Mesodermal cell (in vitro differentiated cells): ENCODE data around the gene DNLZ.
"Not testable (repeated sequence)": the region's sequence is repeated elsewhere in the genome, so short reads cannot be mapped to it uniquely, and the experiment has no call there.

ENCODE experiments used
- H3K27ac ChIP-seq: 2 replicates; pipeline ENCODE4 v1.7.0; 2013; ENCODE audit warnings: mild to moderate bottlenecking, low read depth, low read length, moderate library complexity; ENCODE audit not compliant: severe bottlenecking
- H3K36me3 ChIP-seq: 2 replicates; pipeline ENCODE4 v1.7.1; 2013; ENCODE audit warnings: mild to moderate bottlenecking, low read length, moderate library complexity; ENCODE audit not compliant: control insufficient read depth, insufficient read depth
- H3K4me1 ChIP-seq: one replicate; pipeline ENCODE4 v1.7.1; 2013; ENCODE audit warnings: mild to moderate bottlenecking, low read length; ENCODE audit not compliant: insufficient read depth, control insufficient read depth, poor library complexity, severe bottlenecking
- H3K4me3 ChIP-seq: 2 replicates; pipeline ENCODE4 v1.7.0; 2013; ENCODE audit warnings: low read length, control low read depth, mild to moderate bottlenecking; ENCODE audit not compliant: insufficient read depth, poor library complexity, severe bottlenecking; ENCODE audit errors: extremely low read depth
- H3K9me3 ChIP-seq: 2 replicates; pipeline ENCODE4 v1.7.1; 2013; ENCODE audit warnings: mild to moderate bottlenecking, low read length, moderate library complexity; ENCODE audit not compliant: control insufficient read depth
- WGBS, 2 experiments: methylation state at CpG; one replicate each; pipeline ENCODE4 v1.1.5; 2013; ENCODE audit warnings: missing lambda C conversion rate in 2 of 2; ENCODE audit not compliant: insufficient coverage in 2 of 2; 5-methylcytosine and 5-hydroxymethylcytosine counted together

Gene DNLZ

GRCh38 chr9:136328011-136328621 is 35.4 kb downstream of the DNLZ start:
- WGBS, 2 experiments: 68% methylated on average over 12 of the region's 13 CpGs
- Histone ChIP-seq H3K4me1 (peaks cover 35% of the 10 kb centered on the region), H3K36me3 (peaks cover 20% of the 10 kb centered on the region), H3K9me3 (no peaks in the 10 kb centered on the region), H3K4me3 (peak overlapping the region; percentile 54), H3K27ac (peak overlapping the region; percentile 41)

GRCh38 chr9:136327304-136327974 is 36.1 kb downstream of the DNLZ start, which contains the start of gene GPSM1:
Gene GPSM1 (plus strand): TSS chr9:136327539. CDS start chr9:136327696, 157 bp downstream.
- Histone ChIP-seq H3K36me3 (peaks cover 19% of the 10 kb centered on the region), H3K4me3 (peak within 1 kb of the TSS; percentile 54), H3K9me3 (no peaks in the 10 kb centered on the region), H3K27ac (peak within 1 kb of the TSS; percentile 96), H3K4me1 (peaks cover 35% of the 10 kb centered on the region)
- 1 to 2% methylated on average over 26 to 57 of the region's 88 CpGs for WGBS, 2 experiments

- peak overlapping the region; percentile 54 for H3K4me3 ChIP-seq
- peaks cover 35% of the 10 kb centered on the region for H3K4me1 ChIP-seq
- H3K9me3 ChIP-seq: no peaks in the 10 kb centered on the region
- WGBS, 2 experiments: 44 to 48% methylated on average over 11 to 14 of the region's 17 CpGs
- peak overlapping the region; percentile 96 for H3K27ac ChIP-seq
- peaks cover 15% of the 10 kb centered on the region for H3K36me3 ChIP-seq
Observed at GRCh38 chr9:136326761-136327303, 36.7 kb downstream of the DNLZ start.

GRCh38 chr9:136326061-136326760 is 37.3 kb downstream of the DNLZ start:
- peak overlapping the region; percentile 54 for H3K4me3 ChIP-seq
- peak overlapping the region; percentile 96 for H3K27ac ChIP-seq
- H3K4me1 ChIP-seq: peaks cover 35% of the 10 kb centered on the region
- peaks cover 13% of the 10 kb centered on the region for H3K36me3 ChIP-seq
- WGBS, 2 experiments: 38 to 39% methylated on average over 18 to 20 of the region's 28 CpGs
- H3K9me3 ChIP-seq: no peaks in the 10 kb centered on the region

- H3K9me3 ChIP-seq: no peaks in the 10 kb centered on the region
- 96 to 97% methylated on average over 13 of the region's 13 CpGs for WGBS, 2 experiments
- H3K4me3 ChIP-seq: no peak overlapping the region
- peaks cover 35% of the 10 kb centered on the region for H3K4me1 ChIP-seq
- no peak overlapping the region for H3K27ac ChIP-seq
- H3K36me3 ChIP-seq: peaks cover 13% of the 10 kb centered on the region
Observed at GRCh38 chr9:136325358-136325757, 38.2 kb downstream of the DNLZ start.

GRCh38 chr9:136324501-136325300 is 38.8 kb downstream of the DNLZ start:
- no peaks in the 10 kb centered on the region for H3K9me3 ChIP-seq
- no peak overlapping the region for H3K27ac ChIP-seq
- 83 to 86% methylated on average over 21 to 22 of the region's 24 CpGs for WGBS, 2 experiments
- H3K4me3 ChIP-seq: no peak overlapping the region
- peaks cover 7% of the 10 kb centered on the region for H3K36me3 ChIP-seq
- H3K4me1 ChIP-seq: peaks cover 35% of the 10 kb centered on the region

- H3K4me3 ChIP-seq: no peak overlapping the region
- WGBS, 2 experiments: 91 to 93% methylated on average over 13 to 16 of the region's 17 CpGs
- no peaks in the 10 kb centered on the region for H3K36me3 ChIP-seq
- H3K27ac ChIP-seq: no peak overlapping the region
- H3K9me3 ChIP-seq: no peaks in the 10 kb centered on the region
- H3K4me1 ChIP-seq: peaks cover 25% of the 10 kb centered on the region
Observed at GRCh38 chr9:136323371-136323789, 40.2 kb downstream of the DNLZ start.

GRCh38 chr9:136322756-136323330 is 40.7 kb downstream of the DNLZ start:
- no peak overlapping the region for H3K27ac ChIP-seq
- H3K36me3 ChIP-seq: no peaks in the 10 kb centered on the region
- H3K4me1 ChIP-seq: peaks cover 21% of the 10 kb centered on the region
- H3K9me3 ChIP-seq: no peaks in the 10 kb centered on the region
- 89 to 94% methylated on average over 20 to 22 of the region's 23 CpGs for WGBS, 2 experiments
- H3K4me3 ChIP-seq: no peak overlapping the region

GRCh38 chr9:136321561-136321960 is 42.0 kb downstream of the DNLZ start:
- Histone ChIP-seq H3K4me1 (peaks cover 16% of the 10 kb centered on the region), H3K4me3 (no peak overlapping the region), H3K36me3 (no peaks in the 10 kb centered on the region), H3K9me3 (no peaks in the 10 kb centered on the region), H3K27ac (no peak overlapping the region)
- WGBS, 2 experiments: 94 to 95% methylated on average over 18 to 19 of the region's 19 CpGs

GRCh38 chr9:136320972-136321371 is 42.6 kb downstream of the DNLZ start:
- not testable (repeated sequence) for H3K4me1 ChIP-seq, H3K4me3 ChIP-seq, H3K9me3 ChIP-seq, H3K36me3 ChIP-seq, H3K27ac ChIP-seq
